GM12878 (cell line): ENCODE results near the gene HOGA1. TPM values are rescaled to one million over a fixed set of nuclear protein-coding genes. Genes with fewer than 3 reads are reported as not detected.

Experiments
- ATAC-seq: fragments of 200-7000 bp; cut with Tn5 transposase; 3 replicates; pipeline ENCODE4 v1.9.1; 2020; ENCODE audit warnings: mild to moderate bottlenecking, moderate library complexity
- BruUV-seq: library from RNA; stranded (reverse); fragments of 400-500 nt; replicated peaks from 2 replicates; lab custom pipeline; 2021; lab: Mats Ljungman, UMichigan
- CTCF ChIA-PET: fragments of 300-600 bp; sonication (Branson Sonifier 250); formaldehyde crosslinking; extraction: SDS; loops from one replicate; lab custom pipeline; 2021; ENCODE audit warnings: inconsistent platforms; lab: Yijun Ruan, JAX
- POLR2A ChIA-PET: fragments of 350-600 bp; formaldehyde crosslinking; extraction: SDS; loops from one replicate; lab custom pipeline; 2021; ENCODE audit warnings: inconsistent platforms; lab: Charles Lee
- RAD21 ChIA-PET: fragments of 300-600 bp; sonication (Branson Sonifier 250); formaldehyde crosslinking; loops from one replicate; lab custom pipeline; 2023; ENCODE audit warnings: antibody characterized with exemption; ENCODE audit not compliant: unreplicated experiment; lab: Charles Lee
- SMC1A ChIA-PET: fragments of 300-600 bp; sonication (Branson Sonifier 250); formaldehyde crosslinking; loops from one replicate; lab custom pipeline; 2023; ENCODE audit not compliant: unreplicated experiment, uncharacterized antibody; lab: Charles Lee
- DNase-seq: peaks from one replicate; pipeline ENCODE4 v3.0.0-alpha.2; 2011; ENCODE audit warnings: low read depth, low spot score
- FAIRE-seq: peaks from 3 replicates; lab custom pipeline; 2011; peaks lifted over from hg19 to GRCh38; lab: Jason Lieb, UNC
- H2AFZ ChIP-seq: 2 replicates; pipeline ENCODE4 v1.6.0; 2011; ENCODE audit warnings: low read depth, low read length, control low read depth; ENCODE audit not compliant: control insufficient read depth
- H3K27ac ChIP-seq: 2 replicates; pipeline ENCODE4 v1.5.1; 2011; ENCODE audit warnings: control low read depth; ENCODE audit not compliant: control insufficient read depth, insufficient read depth
- H3K27me3 ChIP-seq, 2 experiments: replicated peaks in 1 of 2; 2 replicates each; pipeline versions ENCODE4 v1.6.0 to v1.6.1; 2011; ENCODE audit warnings: low read length in 1 of 2; ENCODE audit not compliant: control insufficient read depth in 2 of 2, insufficient read depth in 2 of 2
- H3K36me3 ChIP-seq, 2 experiments: 2 replicates each; pipeline ENCODE4 v1.5.1; 2011; ENCODE audit warnings: low read length in 1 of 2; ENCODE audit not compliant: control insufficient read depth in 2 of 2, insufficient read depth in 2 of 2
- H3K4me1 ChIP-seq: 2 replicates; pipeline ENCODE4 v1.6.1; 2011; ENCODE audit warnings: mild to moderate bottlenecking, low read length, moderate library complexity, mixed read lengths; ENCODE audit not compliant: control insufficient read depth, insufficient read depth
- H3K4me2 ChIP-seq: 2 replicates; pipeline ENCODE4 v1.6.0; 2011; ENCODE audit warnings: control low read depth; ENCODE audit not compliant: control insufficient read depth, insufficient read depth
- H3K4me3 ChIP-seq: fragments of 200-600 bp; sonication (generic); 2 replicates; pipeline ENCODE4 v1.5.1; 2016
- H3K79me2 ChIP-seq: 2 replicates; pipeline ENCODE4 v1.6.0; 2011; ENCODE audit warnings: low read length; ENCODE audit not compliant: control insufficient read depth, insufficient read depth
- H3K9ac ChIP-seq: 2 replicates; pipeline ENCODE4 v1.8.0; 2011; ENCODE audit warnings: low read length, control low read depth, mixed read lengths; ENCODE audit not compliant: control insufficient read depth, insufficient read depth
- H3K9me3 ChIP-seq: replicated peaks from 3 replicates; pipeline ENCODE4 v1.5.1; 2011; ENCODE audit warnings: mild to moderate bottlenecking, low read length; ENCODE audit not compliant: control insufficient read depth, insufficient read depth
- H4K20me1 ChIP-seq: 2 replicates; pipeline ENCODE4 v1.6.0; 2011; ENCODE audit not compliant: control insufficient read depth, insufficient read depth
- KAT2A ChIP-seq: conservative IDR thresholded peaks from 2 replicates; pipeline ENCODE4 v1.6.1; 2011; ENCODE audit warnings: low read depth, low read length; ENCODE audit not compliant: control insufficient read depth
- MXI1 ChIP-seq: fragments of 150-350 bp; IDR thresholded peaks from 2 replicates; pipeline ENCODE4 v1.6.1; 2011; ENCODE audit warnings: low read depth, mild to moderate bottlenecking, inconsistent platforms, low read length, improper control_type of control experiment
- PRDM15 ChIP-seq: fragments of 450-650 bp; formaldehyde crosslinking; IDR thresholded peaks from 2 replicates; pipeline ENCODE4 v1.4.0; 2020; ENCODE audit warnings: mild to moderate bottlenecking, moderate library complexity
- TBL1XR1 ChIP-seq: IDR thresholded peaks from 2 replicates; pipeline ENCODE4 v1.6.1; 2012; ENCODE audit warnings: low read depth, low read length, improper control_type of control experiment
- ZBTB33 ChIP-seq: fragments of 450-650 bp; IDR thresholded peaks from 2 replicates; pipeline ENCODE4 v1.6.1; 2017; ENCODE audit warnings: mild to moderate bottlenecking
- ZNF592 ChIP-seq: fragments of 450-650 bp; IDR thresholded peaks from 2 replicates; pipeline ENCODE4 v1.6.1; 2017; ENCODE audit warnings: mild to moderate bottlenecking, moderate library complexity
- WGBS: methylation state at CpG from one replicate; pipeline ENCODE4 v1.1.6; 2016; ENCODE audit warnings: low lambda C conversion rate; ENCODE audit not compliant: insufficient replicate concordance, insufficient coverage; ENCODE audit errors: missing lambda C conversion rate; 5-methylcytosine and 5-hydroxymethylcytosine counted together
- in situ Hi-C: fragments of 300-500 bp; cut with MboI; formaldehyde crosslinking; loops from 9 replicates; pipeline ENCODE4 v1.14.3; 2018; ENCODE audit warnings: mixed read lengths
- intact Hi-C: fragments of 100-400 bp; cut with micrococcal nuclease; formaldehyde crosslinking; loops from one replicate; pipeline ENCODE4 v1.14.2; 2022; ENCODE audit not compliant: unreplicated experiment
- polyA plus RNA-seq, 11 experiments: library from polyadenylated mRNA; depleted of rRNA in 4 of 11; unstranded in 6 of 11; stranded (reverse) in 5 of 11; fragments of >200 nt; fragmentation: Nextera tagmentation in 4 of 11; fragmentation: Illumina TruSeq in 1 of 11; extraction: Ambion mirVana in 4 of 11; extraction: Trizol in 1 of 11; gene quantifications; 1 replicate in 1 of 11; 2 replicates in 10 of 11; pipeline versions ENCODE4 v1.2.1 to v1.2.3, GENCODE V29; 2011 to 2016; ENCODE audit warnings: inconsistent platforms in 2 of 11, missing spikeins in 2 of 11, low read depth in 1 of 11
- total RNA-seq, 4 experiments: library from RNA; depleted of rRNA in 3 of 4; stranded (reverse); fragments of >200 nt in 3 of 4; fragmentation: Illumina TruSeq in 1 of 4; extraction: Trizol in 1 of 4; gene quantifications; 2 replicates each; pipeline versions ENCODE4 v1.2.1 to v1.2.3, GENCODE V29; 2013 to 2021

HOGA1 gene
- total and polyA plus RNA-seq, 10 of the 15 experiments (the other 5 are each of a cell fraction or from before 2014, with no cell fraction given), result 0.01 to 0.19 (median 0.06) TPM; not detected in 6

- 31% methylated on average over 10 of the region's 10 CpGs for WGBS
- no peak overlapping the region for H3K4me2 ChIP-seq
- no peaks in the 10 kb centered on the region for H3K4me1 ChIP-seq
- no peak for ATAC-seq
- H3K9me3 ChIP-seq, result no peaks in the 10 kb centered on the region
- RAD21 ChIA-PET, result no interaction called here
- no peaks in the 10 kb centered on the region for H4K20me1 ChIP-seq
- DNase-seq, result no peak
- no peak overlapping the region for H3K9ac ChIP-seq
- H3K36me3 ChIP-seq, result no peaks in the 10 kb centered on the region
- H2AFZ ChIP-seq, result no peak overlapping the region
- POLR2A ChIA-PET, result interaction anchor here (0.6 kb wide), 2 partner anchors 19 to 47 kb away, joined by 5 to 6 read pairs; no protein-coding TSS in a partner anchor
- CTCF ChIA-PET, result interaction anchor here (0.6 kb wide), 1 partner anchor 645 kb away, joined by 3 read pairs; no protein-coding TSS in a partner anchor
- in situ Hi-C loops, result no loop called here
- no peaks in the 10 kb centered on the region for H3K79me2 ChIP-seq
- no peaks in the 10 kb centered on the region; a peak in 1 of 4 replicates for H3K27me3 ChIP-seq
- FAIRE-seq, result no peak
- no TSS peak for BruUV-seq
- SMC1A ChIA-PET, result interaction anchor here (1.5 kb wide), 1 partner anchor 9 kb away, joined by 4 read pairs; no protein-coding TSS in a partner anchor
- no peak overlapping the region for H3K27ac ChIP-seq
- TF ChIP-seq MXI1, result no peak
- TF ChIP-seq ZBTB33, result no peak
- no peak for TF ChIP-seq PRDM15
- TF ChIP-seq KAT2A, result no peak
- no peak for TF ChIP-seq ZNF592
- no peak for TF ChIP-seq TBL1XR1
- H3K4me3 ChIP-seq, result no peak overlapping the region
- intact Hi-C loops, result no loop called here
Measured at GRCh38 chr10:97596101-97597082, 12.2 kb downstream of the HOGA1 start.
